HCT116 (cell line): Measurements from ENCODE around the gene CRB1. TPM values are rescaled to one million over a fixed set of nuclear protein-coding genes. Genes with fewer than 3 reads are reported as not detected.

Experiments used
- ATAC-seq: fragments of 200-7000 bp; cut with Tn5 transposase; 2 replicates; pipeline ENCODE4 v1.9.1; 2020; ENCODE audit warnings: mild to moderate bottlenecking, moderate library complexity
- BruUV-seq: library from RNA; stranded (reverse); fragments of 400-500 nt; replicated peaks from 2 replicates; lab custom pipeline; 2021; lab: Mats Ljungman, UMichigan
- CTCF ChIA-PET: fragments of 300-600 bp; sonication (Branson Sonifier 250); formaldehyde crosslinking; loops from one replicate; lab custom pipeline; 2021; ENCODE audit warnings: antibody characterized with exemption; lab: Charles Lee
- POLR2A ChIA-PET: fragments of 300-600, 350-600 bp; sonication (Branson Sonifier 250); formaldehyde crosslinking; loops from one replicate; lab custom pipeline; 2021; ENCODE audit warnings: antibody characterized with exemption; lab: Charles Lee
- RAD21 ChIA-PET, 2 experiments: fragments of 300-600 bp; sonication (Branson Sonifier 250); formaldehyde crosslinking; loops; one replicate each; lab custom pipeline; 2023; ENCODE audit warnings: low total read pairs in 2 of 2; ENCODE audit not compliant: uncharacterized antibody in 2 of 2, unreplicated experiment in 2 of 2, low non-redundant PET in 1 of 2; lab: Charles Lee
- DNase-seq: peaks from one replicate; pipeline ENCODE4 v3.0.0-alpha.2; 2010; ENCODE audit warnings: low read depth, low spot score
- H2AFZ ChIP-seq: fragments of 200-600 bp; shearing (Covaris generic), sonication (generic); 2 replicates; pipeline ENCODE4 v1.6.1; 2017; ENCODE audit warnings: low read depth, mixed run types, mixed read lengths, antibody characterized with exemption, low read length; ENCODE audit not compliant: poor library complexity, severe bottlenecking
- H3K27ac ChIP-seq: 2 replicates; pipeline ENCODE4 v1.5.1; 2012; ENCODE audit warnings: low read depth, low read length
- H3K27me3 ChIP-seq: fragments of 200-600 bp; sonication (generic); 2 replicates; pipeline ENCODE4 v1.6.1; 2016; ENCODE audit warnings: mixed run types, low read length, mixed read lengths; ENCODE audit not compliant: insufficient read depth
- H3K36me3 ChIP-seq, 2 experiments: fragments of 200-500 bp in 1 of 2; fragments of 200-600 bp in 1 of 2; sonication (Bioruptor generic) in 1 of 2; sonication (generic) in 1 of 2; 2 replicates each; pipeline versions ENCODE4 v1.5.1 to v1.6.1; 2014 to 2016; ENCODE audit warnings: low read length in 2 of 2, inconsistent platforms in 1 of 2, mixed read lengths in 1 of 2, mixed run types in 1 of 2; ENCODE audit not compliant: insufficient read depth in 2 of 2, control insufficient read depth in 1 of 2
- H3K4me1 ChIP-seq, 2 experiments: fragments of 200-600 bp in 1 of 2; sonication (generic) in 1 of 2; 2 replicates each; pipeline versions ENCODE4 v1.5.1 to v1.6.1; 2012 to 2017; ENCODE audit warnings: low read length in 2 of 2, inconsistent platforms in 1 of 2, mild to moderate bottlenecking in 1 of 2, mixed read lengths in 1 of 2, mixed run types in 1 of 2, moderate library complexity in 1 of 2; ENCODE audit not compliant: insufficient read depth in 2 of 2, control insufficient read depth in 1 of 2
- H3K4me2 ChIP-seq: fragments of 200-600 bp; sonication (generic); 2 replicates; pipeline ENCODE4 v1.6.1; 2017; ENCODE audit warnings: mixed run types, low read length, mixed read lengths
- H3K4me3 ChIP-seq, 2 experiments: fragments of 200-600 bp in 1 of 2; sonication (generic) in 1 of 2; replicated peaks in 1 of 2; 2 replicates each; pipeline ENCODE4 v1.5.1; 2011 to 2016; ENCODE audit warnings: low read length in 2 of 2, control low read depth in 1 of 2, low read depth in 1 of 2, mild to moderate bottlenecking in 1 of 2, mixed read lengths in 1 of 2, mixed run types in 1 of 2
- H3K79me2 ChIP-seq: fragments of 200-600 bp; sonication (generic); 2 replicates; pipeline ENCODE4 v1.6.1; 2017; ENCODE audit warnings: mild to moderate bottlenecking, mixed run types, low read length, moderate library complexity, mixed read lengths; ENCODE audit not compliant: insufficient read depth
- H3K9ac ChIP-seq: fragments of 200-600 bp; sonication (generic); 2 replicates; pipeline ENCODE4 v1.6.1; 2016; ENCODE audit warnings: low read length, mixed read lengths
- H3K9me2 ChIP-seq: fragments of 200-600 bp; sonication (generic), shearing (Covaris generic); 2 replicates; pipeline ENCODE4 v1.6.1; 2017; ENCODE audit warnings: mixed run types, mild to moderate bottlenecking, moderate library complexity; ENCODE audit not compliant: insufficient read depth
- H3K9me3 ChIP-seq, 2 experiments: fragments of 200-500 bp in 1 of 2; fragments of 200-600 bp in 1 of 2; sonication (Bioruptor generic) in 1 of 2; sonication (generic) in 1 of 2; 2 replicates each; pipeline ENCODE4 v1.6.1; 2014 to 2017; ENCODE audit warnings: low read length in 2 of 2, mixed read lengths in 2 of 2, inconsistent platforms in 1 of 2, low read depth in 1 of 2, mild to moderate bottlenecking in 1 of 2, mixed run types in 1 of 2, moderate library complexity in 1 of 2; ENCODE audit not compliant: control insufficient read depth in 1 of 2, insufficient read depth in 1 of 2
- H4K20me1 ChIP-seq: fragments of 200-600 bp; sonication (generic), shearing (Covaris generic); 2 replicates; pipeline ENCODE4 v1.6.1; 2017; ENCODE audit warnings: mixed run types, mild to moderate bottlenecking, moderate library complexity; ENCODE audit not compliant: insufficient read depth
- CTCF ChIP-seq, 3 experiments: fragments of 200-600 bp in 1 of 3; sonication (generic) in 1 of 3; IDR thresholded peaks in 2 of 3; conservative IDR thresholded peaks in 1 of 3; 2 replicates each; pipeline ENCODE4 v1.5.1; 2012 to 2017; ENCODE audit warnings: low read depth in 2 of 3, low read length in 2 of 3, antibody characterized with exemption in 1 of 3, borderline replicate concordance in 1 of 3, control low read depth in 1 of 3, mild to moderate bottlenecking in 1 of 3, mixed read lengths in 1 of 3, mixed run types in 1 of 3, moderate library complexity in 1 of 3; ENCODE audit not compliant: insufficient read depth in 1 of 3
- EGR1 ChIP-seq: IDR thresholded peaks from 2 replicates; pipeline ENCODE4 v1.6.1; 2012; ENCODE audit warnings: low read depth
- POLR2AphosphoS5 ChIP-seq: IDR thresholded peaks from 2 replicates; pipeline ENCODE4 v1.6.1; 2011; ENCODE audit warnings: mild to moderate bottlenecking, low read depth, low read length, moderate library complexity
- TCF7L2 ChIP-seq: IDR thresholded peaks from 2 replicates; pipeline ENCODE4 v1.7.0; 2011; ENCODE audit warnings: borderline replicate concordance, inconsistent platforms; ENCODE audit not compliant: insufficient read depth, insufficient read length; ENCODE audit errors: extremely low read depth
- YY1 ChIP-seq: IDR thresholded peaks from 2 replicates; pipeline ENCODE4 v1.6.1; 2011; ENCODE audit warnings: low read length, low read depth, moderate library complexity, mild to moderate bottlenecking; ENCODE audit not compliant: insufficient replicate concordance; ENCODE audit errors: extremely low read depth
- ZBTB33 ChIP-seq: IDR thresholded peaks from 2 replicates; pipeline ENCODE4 v1.6.1; 2011; ENCODE audit warnings: mild to moderate bottlenecking, low read length, moderate library complexity; ENCODE audit not compliant: insufficient replicate concordance; ENCODE audit errors: extremely low read depth
- ZFX ChIP-seq: fragments of 450-650 bp; IDR thresholded peaks from 2 replicates; pipeline ENCODE4 v1.6.1; 2017
- intact Hi-C: fragments of 100-400 bp; cut with micrococcal nuclease; formaldehyde crosslinking; loops from 2 replicates; pipeline ENCODE4 v1.10.0; 2022
- total RNA-seq: library from RNA; stranded (reverse); gene quantifications from one replicate; pipeline ENCODE4 v1.2.1, GENCODE V29; 2021; ENCODE audit not compliant: unreplicated experiment

CRB1 gene
- total RNA-seq, 1 experiment from 2014 or later = 0.07 TPM

GRCh38 chr1:197470330-197470729 lies 202.3 kb downstream of the CRB1 start:
- H3K4me1 ChIP-seq = no peaks in the 10 kb centered on the region
- DNase-seq = no peak
- no peak for ATAC-seq
- no peaks in the 10 kb centered on the region for H3K9me3 ChIP-seq
- CTCF ChIA-PET = no interaction called here
- no peak overlapping the region for H3K9ac ChIP-seq
- H3K27me3 ChIP-seq = no peaks in the 10 kb centered on the region
- H3K36me3 ChIP-seq = no peaks in the 10 kb centered on the region
- H3K4me2 ChIP-seq = no peak overlapping the region
- H4K20me1 ChIP-seq = no peaks in the 10 kb centered on the region; the same call in 1 of the 2 replicates
- H3K9me2 ChIP-seq = no peaks in the 10 kb centered on the region
- POLR2A ChIA-PET = no interaction called here
- no TSS peak for BruUV-seq
- TF ChIP-seq ZFX (no peak), POLR2AphosphoS5 (no peak), ZBTB33 (no peak), EGR1 (no peak), YY1 (no peak), TCF7L2 (no peak), CTCF (IDR thresholded peaks at IDR 0.05 in 2 of 3, conservative IDR thresholded peaks at IDR 0.05 in 1 of 3; ENCODE audit: borderline replicate concordance in 1 of 3, insufficient read depth in 1 of 3, low read depth in 2 of 3, low read length in 2 of 3) (no peak)
- no peak overlapping the region for H2AFZ ChIP-seq
- H3K27ac ChIP-seq = no peak overlapping the region
- H3K79me2 ChIP-seq = no peaks in the 10 kb centered on the region
- RAD21 ChIA-PET = no interaction called here
- intact Hi-C loops = no loop called here
- H3K4me3 ChIP-seq = no peak overlapping the region
